Ishikawa (cell line): Measurements from ENCODE around the gene RFTN1.

ENCODE experiments used
- CEBPB ChIP-seq: IDR thresholded peaks from 2 replicates; pipeline ENCODE4 v1.6.1; 2012
- CREB1 ChIP-seq: IDR thresholded peaks from 2 replicates; pipeline ENCODE4 v1.6.1; 2012; ENCODE audit warnings: low read depth
- EGR1 ChIP-seq: IDR thresholded peaks from 2 replicates; pipeline ENCODE4 v1.6.1; 2012
- EP300 ChIP-seq: IDR thresholded peaks from 2 replicates; pipeline ENCODE4 v1.6.1; 2012; ENCODE audit warnings: borderline replicate concordance
- FOXM1 ChIP-seq: IDR thresholded peaks from 2 replicates; pipeline ENCODE4 v1.6.1; 2012; ENCODE audit warnings: low read depth, borderline replicate concordance
- MAX ChIP-seq: IDR thresholded peaks from 2 replicates; pipeline ENCODE4 v1.6.1; 2012
- NFIC ChIP-seq: IDR thresholded peaks from 2 replicates; pipeline ENCODE4 v1.6.1; 2012
- RAD21 ChIP-seq: IDR thresholded peaks from 2 replicates; pipeline ENCODE4 v1.6.1; 2012; ENCODE audit warnings: low read depth
- REST ChIP-seq: IDR thresholded peaks from 2 replicates; pipeline ENCODE4 v1.6.1; 2012; ENCODE audit warnings: low read depth, mild to moderate bottlenecking
- TAF1 ChIP-seq: IDR thresholded peaks from 2 replicates; pipeline ENCODE4 v1.6.1; 2012; ENCODE audit warnings: low read depth, mild to moderate bottlenecking
- TCF12 ChIP-seq: IDR thresholded peaks from 2 replicates; pipeline ENCODE4 v1.6.1; 2012; ENCODE audit warnings: low read depth
- TEAD4 ChIP-seq: IDR thresholded peaks from 2 replicates; pipeline ENCODE4 v1.6.1; 2012
- USF1 ChIP-seq: IDR thresholded peaks from 2 replicates; pipeline ENCODE4 v1.6.1; 2012
- YY1 ChIP-seq: IDR thresholded peaks from 2 replicates; pipeline ENCODE4 v1.6.1; 2012; ENCODE audit warnings: low read depth
- ZBTB7A ChIP-seq: IDR thresholded peaks from 2 replicates; pipeline ENCODE4 v1.6.1; 2012; ENCODE audit warnings: low read depth

RFTN1 gene

GRCh38 chr3:16392065-16392464, 121.4 kb downstream of the RFTN1 start:
- TF ChIP-seq CEBPB (no peak), NFIC (no peak)

GRCh38 chr3:16390581-16390980, 122.9 kb downstream of the RFTN1 start:
- no peak for TF ChIP-seq YY1
- no peak for TF ChIP-seq FOXM1
- no peak for TF ChIP-seq CREB1
- TF ChIP-seq EP300, result no peak
- TF ChIP-seq CEBPB, result no peak
- TF ChIP-seq NFIC, result no peak
- TF ChIP-seq MAX, result no peak
- TF ChIP-seq EGR1, result no peak
- TF ChIP-seq TCF12, result no peak
- no peak for TF ChIP-seq ZBTB7A

- TF ChIP-seq RAD21, result no peak
- TF ChIP-seq EGR1, result no peak
- TF ChIP-seq TEAD4, result no peak
- TF ChIP-seq EP300, result no peak
- no peak for TF ChIP-seq NFIC
- no peak for TF ChIP-seq YY1
- no peak for TF ChIP-seq TAF1
- no peak for TF ChIP-seq CEBPB
- TF ChIP-seq REST, result no peak
- no peak for TF ChIP-seq FOXM1
These were observed 124.6 kb downstream of the RFTN1 start for GRCh38 chr3:16388850-16389441.

- TF ChIP-seq YY1 (no peak), USF1 (no peak), NFIC (no peak), CEBPB (no peak), MAX (no peak), TCF12 (no peak), RAD21 (no peak), EGR1 (no peak), ZBTB7A (no peak), EP300 (no peak), TAF1 (no peak), CREB1 (no peak), REST (no peak), FOXM1 (no peak)
These were observed 126.9 kb downstream of the RFTN1 start for GRCh38 chr3:16386561-16386960.

GRCh38 chr3:16385151-16385550, 128.3 kb downstream of the RFTN1 start:
- no peak for TF ChIP-seq RAD21
- TF ChIP-seq REST, result no peak
- no peak for TF ChIP-seq ZBTB7A
- no peak for TF ChIP-seq EGR1
- no peak for TF ChIP-seq YY1
- no peak for TF ChIP-seq NFIC
- TF ChIP-seq EP300, result no peak
- TF ChIP-seq TAF1, result no peak
- no peak for TF ChIP-seq USF1
- no peak for TF ChIP-seq CEBPB
- no peak for TF ChIP-seq MAX
- TF ChIP-seq TCF12, result no peak
- TF ChIP-seq FOXM1, result no peak
- no peak for TF ChIP-seq TEAD4
- TF ChIP-seq CREB1, result no peak
